ENCODE results near the gene OR52H1. TPM values are rescaled to one million over a fixed set of nuclear protein-coding genes. Genes with fewer than 3 reads are reported as not detected.

The OR52H1 gene
- total RNA-seq, 3 donors from 2014 or later, result 0.28 to 0.46 (median 0.39) TPM

DNA sequence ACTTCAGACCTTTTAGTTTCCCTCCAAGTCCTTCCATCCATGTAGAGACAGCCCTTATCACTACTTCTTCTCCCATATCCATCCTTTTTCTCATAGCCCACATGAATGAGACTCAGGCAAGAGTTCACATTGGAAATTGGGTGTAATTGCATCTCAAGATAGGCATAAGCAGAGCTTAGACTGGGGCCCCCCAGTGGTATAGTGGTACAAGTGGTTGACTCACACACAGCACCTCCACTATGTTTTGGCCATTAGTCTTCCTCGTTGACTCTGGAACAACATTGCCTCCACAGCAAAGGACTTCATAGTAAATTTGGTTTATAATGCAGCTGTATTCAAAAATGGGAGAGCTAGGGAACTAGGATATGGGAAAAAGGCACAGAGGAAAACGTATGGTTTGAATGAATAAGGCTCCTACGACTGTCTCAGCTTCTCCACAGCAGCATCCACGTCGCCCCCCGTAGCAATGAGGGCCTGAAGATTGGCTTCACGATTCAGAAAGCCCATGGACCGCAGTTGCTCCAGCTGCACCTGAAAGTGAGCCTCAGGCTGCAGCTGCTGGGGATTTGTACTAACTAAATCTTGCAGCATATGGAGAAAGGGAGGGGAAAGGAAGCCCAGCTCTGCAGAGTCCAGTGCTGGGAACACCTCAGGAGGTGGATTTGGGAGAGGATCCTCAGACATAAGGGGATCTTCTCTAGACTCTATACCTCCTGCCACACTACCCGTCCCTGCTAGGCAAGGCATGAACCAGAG is 41.0 kb downstream of the OR52H1 start:
- no peaks in the 10 kb centered on the region for H3K9me3 ChIP-seq
- H3K4me3 ChIP-seq, result no peak overlapping the region
- DNase-seq, result no peak
- TF ChIP-seq CTCF (IDR thresholded peaks at IDR 0.05), result no peak
- intact Hi-C loops (cut with DNase I, micrococcal nuclease), result no loop called here
- ATAC-seq, result no peak
- no peaks in the 10 kb centered on the region for H3K4me1 ChIP-seq (ENCODE audit: low read depth)
- H3K36me3 ChIP-seq (ENCODE audit: low read depth), result no peaks in the 10 kb centered on the region

- DNase-seq, result no peak
- no peak overlapping the region for H3K4me3 ChIP-seq
- no peaks in the 10 kb centered on the region for H3K36me3 ChIP-seq (ENCODE audit: low read depth)
- H3K4me1 ChIP-seq (ENCODE audit: low read depth), result no peaks in the 10 kb centered on the region
- H3K9me3 ChIP-seq, result no peaks in the 10 kb centered on the region
- no peak for TF ChIP-seq CTCF (IDR thresholded peaks at IDR 0.05)
- intact Hi-C loops (cut with DNase I, micrococcal nuclease), result no loop called here
- no peak for ATAC-seq
Measured at GRCh38 chr11:5505363-5506048, 42.8 kb downstream of the OR52H1 start.

DNA sequence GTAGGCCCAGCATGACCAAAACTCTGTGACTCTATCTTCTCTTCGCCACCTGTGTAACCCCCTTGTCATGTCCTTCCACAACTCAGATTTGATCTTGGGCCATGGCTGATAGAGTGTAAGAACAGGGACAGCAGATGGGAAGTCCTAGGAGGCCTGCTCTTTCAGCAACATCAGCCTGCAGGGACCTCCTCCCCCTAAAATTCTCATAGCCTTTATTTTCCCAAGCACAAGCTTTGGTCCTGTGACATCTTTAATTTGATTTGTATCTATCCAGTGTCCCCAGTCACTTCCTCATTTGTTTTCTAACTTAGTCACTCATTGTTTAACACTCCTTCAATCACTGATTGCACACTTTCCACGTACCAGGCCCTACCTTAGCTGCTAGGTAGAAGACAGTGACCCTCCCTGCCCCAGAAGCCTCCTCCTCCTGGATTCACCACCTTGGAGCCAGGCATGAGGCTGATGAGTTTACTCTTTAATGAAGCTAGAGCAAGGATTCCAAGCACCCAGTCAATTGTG is 43.9 kb downstream of the OR52H1 start:
- Histone ChIP-seq H3K9me3 (no peaks in the 10 kb centered on the region), H3K4me1 (ENCODE audit: low read depth) (no peaks in the 10 kb centered on the region), H3K4me3 (no peak overlapping the region), H3K36me3 (ENCODE audit: low read depth) (no peaks in the 10 kb centered on the region)
- intact Hi-C loops (cut with DNase I, micrococcal nuclease), result no loop called here
- DNase-seq (no peak), ATAC-seq (no peak)
- TF ChIP-seq CTCF (IDR thresholded peaks at IDR 0.05), result no peak

- TF ChIP-seq CTCF (IDR thresholded peaks at IDR 0.05), result no peak
- intact Hi-C loops (cut with DNase I, micrococcal nuclease), result no loop called here
- ATAC-seq, result no peak
Measured at GRCh38 chr11:5500393-5500801, 47.9 kb downstream of the OR52H1 start.

GRCh38 chr11:5499671-5500070 is 48.7 kb downstream of the OR52H1 start:
- no peak for ATAC-seq
- intact Hi-C loops (cut with DNase I, micrococcal nuclease), result no loop called here
- no peak for DNase-seq

More at GRCh38 chr11:5500393-5500801, 47.9 kb downstream of the OR52H1 start:
- H3K9me3 ChIP-seq, result no peaks in the 10 kb centered on the region
- H3K36me3 ChIP-seq (ENCODE audit: low read depth), result no peaks in the 10 kb centered on the region
- no peaks in the 10 kb centered on the region for H3K4me1 ChIP-seq (ENCODE audit: low read depth)
- no peak overlapping the region for H3K4me3 ChIP-seq
- DNase-seq, result no peak

More at GRCh38 chr11:5499671-5500070, 48.7 kb downstream of the OR52H1 start:
- Histone ChIP-seq H3K4me1 (ENCODE audit: low read depth) (no peaks in the 10 kb centered on the region), H3K36me3 (ENCODE audit: low read depth) (no peaks in the 10 kb centered on the region), H3K4me3 (no peak overlapping the region), H3K9me3 (no peaks in the 10 kb centered on the region)
- TF ChIP-seq CTCF (IDR thresholded peaks at IDR 0.05), result no peak

Other genes starting within 250 kb of the OR52H1 start
- not detected for gene OR51B4, start 246.6 kb downstream of the OR52H1 start, total RNA-seq
- not detected for gene OR51B2, start 224.2 kb downstream of the OR52H1 start, total RNA-seq
- gene OR51B5, start 205.0 kb downstream of the OR52H1 start, total RNA-seq, result not detected
- not detected for gene OR51B6, start 197.0 kb downstream of the OR52H1 start, total RNA-seq
- gene OR51M1, start 164.7 kb downstream of the OR52H1 start, total RNA-seq, result not detected
- gene OR51Q1, start 126.4 kb downstream of the OR52H1 start, total RNA-seq, result not detected
- not detected for gene OR51I1, start 107.0 kb downstream of the OR52H1 start, total RNA-seq
- not detected for gene OR51I2, start 99.2 kb downstream of the OR52H1 start, total RNA-seq
- not detected for gene OR52D1, start 59.9 kb downstream of the OR52H1 start, total RNA-seq
- gene UBQLN3, start 38.6 kb downstream of the OR52H1 start, total RNA-seq, result under 1 TPM in 2 of 3 donors, not detected in 1; 0.22 to 0.23 TPM
- gene UBQLNL, start 31.8 kb downstream of the OR52H1 start, total RNA-seq, result under 1 TPM; 0.32 to 0.49 (median 0.34) TPM
- gene OR52B6, start 32.3 kb upstream of the OR52H1 start, total RNA-seq, result not detected
- 1 to 10 TPM in 1 of 3 donors, under 1 TPM in 2; 0.43 to 4.6 (median 0.92) TPM for gene TRIM6, start 48.1 kb upstream of the OR52H1 start, total RNA-seq
- 10 to 100 TPM in 1 of 3 donors, 1 to 10 TPM in 2; 7.3 to 11.9 (median 8.5) TPM for gene TRIM34, start 76.5 kb upstream of the OR52H1 start, total RNA-seq
- 10 to 100 TPM; 19.6 to 24.6 (median 21.5) TPM for gene TRIM5, start 136.5 kb upstream of the OR52H1 start, total RNA-seq
- 10 to 100 TPM in 2 of 3 donors, 1 to 10 TPM in 1; 9.7 to 47.1 (median 31.5) TPM for gene TRIM22, start 141.2 kb upstream of the OR52H1 start, total RNA-seq
- not detected for gene OR56B1, start 187.9 kb upstream of the OR52H1 start, total RNA-seq
- not detected for gene OR52N4, start 205.7 kb upstream of the OR52H1 start, total RNA-seq
- gene OR52N5, start 234.8 kb upstream of the OR52H1 start, total RNA-seq, result not detected
- gene OR52N1, start 242.7 kb upstream of the OR52H1 start, total RNA-seq, result not detected

Measured in mucosa of descending colon (tissue), 3 donors.